K562 (cell line): ENCODE results near the gene RELA. TPM values are rescaled to one million over a fixed set of nuclear protein-coding genes. Genes with fewer than 3 reads are reported as not detected.

ENCODE experiments used
- CTBP1 ChIP-seq: fragments of 450-650 bp; IDR thresholded peaks from 2 replicates; pipeline ENCODE4 v1.6.1; 2016; ENCODE audit warnings: borderline replicate concordance
- FOXK2 ChIP-seq, 2 experiments: fragments of 450-650 bp; IDR thresholded peaks in 1 of 2; conservative IDR thresholded peaks in 1 of 2; 2 replicates each; pipeline ENCODE4 v1.6.1; 2016; ENCODE audit warnings: low read depth in 2 of 2, mild to moderate bottlenecking in 1 of 2
- FOXM1 ChIP-seq, 2 experiments: fragments of 450-650 bp in 1 of 2; sonication (generic) in 1 of 2; formaldehyde crosslinking in 1 of 2; IDR thresholded peaks; 2 replicates each; pipeline versions ENCODE4 v1.6.1 to v1.9.0; 2017 to 2022; ENCODE audit warnings: low read depth in 2 of 2, mild to moderate bottlenecking in 2 of 2, missing genetic modification reagents in 1 of 2, moderate library complexity in 1 of 2
- HDAC2 ChIP-seq: fragments of 450-650 bp; IDR thresholded peaks from 2 replicates; pipeline ENCODE4 v1.6.1; 2016; ENCODE audit warnings: mild to moderate bottlenecking
- PHB ChIP-seq: fragments of 250-450 bp; sonication (Bioruptor Pico); IDR thresholded peaks from 2 replicates; pipeline ENCODE4 v1.5.0; 2021
- SMAD1 ChIP-seq: fragments of 150-350 bp; IDR thresholded peaks from 2 replicates; pipeline ENCODE4 v1.6.1; 2014; ENCODE audit warnings: low read length, low read depth; ENCODE audit not compliant: partially characterized antibody
- SMAD3 ChIP-seq: fragments of 450-650 bp; formaldehyde crosslinking; conservative IDR thresholded peaks from 2 replicates; pipeline ENCODE4 v1.4.0; 2020; ENCODE audit warnings: mild to moderate bottlenecking
- ZC3H4 ChIP-seq: sonication (generic); formaldehyde crosslinking; IDR thresholded peaks from 2 replicates; pipeline ENCODE4 v1.9.0; 2021; ENCODE audit warnings: missing genetic modification reagents, borderline replicate concordance
- polyA plus RNA-seq, 8 experiments: library from polyadenylated mRNA; depleted of rRNA in 4 of 8; stranded (reverse) in 5 of 8; unstranded in 3 of 8; fragments of >200 nt; fragmentation: Nextera tagmentation in 2 of 8; fragmentation: Illumina TruSeq in 1 of 8; extraction: Ambion mirVana in 2 of 8; extraction: Trizol in 1 of 8; gene quantifications; 2 replicates each; pipeline versions ENCODE4 v1.2.1 to v1.2.3, GENCODE V29; 2011 to 2014; ENCODE audit warnings: inconsistent platforms in 1 of 8, missing spikeins in 1 of 8
- total RNA-seq, 7 experiments: library from RNA; depleted of rRNA in 6 of 7; stranded (reverse); fragments of >200 nt in 6 of 7; fragmentation: Illumina TruSeq in 2 of 7; extraction: Trizol in 2 of 7; gene quantifications; 2 replicates each; pipeline versions ENCODE4 v1.2.1 to v1.2.3, GENCODE V29; 2011 to 2021; ENCODE audit warnings: low replicate concordance in 1 of 7
- TF ChIP-seq, protein P1 (sequence below), 2 experiments: fragments of 450-650 bp; formaldehyde crosslinking in 1 of 2; IDR thresholded peaks; 2 replicates each; pipeline versions ENCODE4 v1.4.0 to v1.6.1; 2014 to 2020; ENCODE audit warnings: mild to moderate bottlenecking in 2 of 2, borderline replicate concordance in 1 of 2, low read depth in 1 of 2
- TF ChIP-seq, protein P2 (sequence below): fragments of 250-450 bp; sonication (Bioruptor Pico); IDR thresholded peaks from 2 replicates; pipeline ENCODE4 v1.5.1; 2021; ENCODE audit warnings: mild to moderate bottlenecking
- TF ChIP-seq, protein P3 (sequence below): fragments of 250-450 bp; sonication (Bioruptor Pico); IDR thresholded peaks from 2 replicates; pipeline ENCODE4 v1.5.0; 2022; ENCODE audit warnings: mild to moderate bottlenecking
- TF ChIP-seq, protein P4 (sequence below): fragments of 450-650 bp; IDR thresholded peaks from 2 replicates; pipeline ENCODE4 v1.6.1; 2016; ENCODE audit warnings: borderline replicate concordance

Gene RELA
- total and polyA plus RNA-seq, 9 of the 15 experiments (the other 6 are each of a cell fraction or from before 2014, with no cell fraction given): 6.0 to 67.4 (median 20.6) TPM

DNA sequence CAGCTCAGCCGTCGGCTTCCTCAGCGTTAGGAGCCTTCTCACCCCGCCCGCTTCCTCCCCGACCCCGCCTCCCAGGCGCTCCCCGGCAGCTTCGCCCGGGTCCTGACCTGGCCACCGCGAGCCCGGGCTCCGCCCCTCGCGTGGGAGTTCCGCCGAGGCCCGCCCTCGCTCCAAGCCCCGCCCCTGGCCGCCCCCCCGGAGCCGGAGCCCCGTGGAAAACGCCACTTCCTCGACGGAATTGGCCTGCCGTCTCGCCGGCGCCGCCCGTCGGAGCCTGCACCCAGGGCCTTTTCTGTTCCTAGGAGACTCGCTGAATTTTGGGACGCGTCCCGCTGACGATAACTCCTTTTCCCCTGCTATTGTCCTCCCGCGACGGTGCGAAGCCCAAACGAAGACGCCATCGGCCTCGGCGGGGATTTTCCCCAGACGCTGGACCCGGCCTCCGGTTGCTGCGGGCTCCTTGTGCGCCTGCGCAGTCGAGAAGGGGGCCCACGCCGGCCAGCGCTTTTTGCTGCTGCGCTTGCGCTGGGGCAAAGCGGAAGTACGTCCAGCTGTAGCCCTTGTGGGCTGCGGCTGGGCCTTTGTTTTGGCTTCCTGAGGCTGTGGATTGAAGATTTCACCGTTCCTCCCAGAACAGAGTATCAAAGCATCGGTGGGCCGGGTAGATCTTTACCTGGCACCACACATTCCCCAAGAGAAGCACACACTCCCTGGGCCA lies 10.0 kb downstream of the RELA start (continued):
- TF ChIP-seq, protein P1, sequence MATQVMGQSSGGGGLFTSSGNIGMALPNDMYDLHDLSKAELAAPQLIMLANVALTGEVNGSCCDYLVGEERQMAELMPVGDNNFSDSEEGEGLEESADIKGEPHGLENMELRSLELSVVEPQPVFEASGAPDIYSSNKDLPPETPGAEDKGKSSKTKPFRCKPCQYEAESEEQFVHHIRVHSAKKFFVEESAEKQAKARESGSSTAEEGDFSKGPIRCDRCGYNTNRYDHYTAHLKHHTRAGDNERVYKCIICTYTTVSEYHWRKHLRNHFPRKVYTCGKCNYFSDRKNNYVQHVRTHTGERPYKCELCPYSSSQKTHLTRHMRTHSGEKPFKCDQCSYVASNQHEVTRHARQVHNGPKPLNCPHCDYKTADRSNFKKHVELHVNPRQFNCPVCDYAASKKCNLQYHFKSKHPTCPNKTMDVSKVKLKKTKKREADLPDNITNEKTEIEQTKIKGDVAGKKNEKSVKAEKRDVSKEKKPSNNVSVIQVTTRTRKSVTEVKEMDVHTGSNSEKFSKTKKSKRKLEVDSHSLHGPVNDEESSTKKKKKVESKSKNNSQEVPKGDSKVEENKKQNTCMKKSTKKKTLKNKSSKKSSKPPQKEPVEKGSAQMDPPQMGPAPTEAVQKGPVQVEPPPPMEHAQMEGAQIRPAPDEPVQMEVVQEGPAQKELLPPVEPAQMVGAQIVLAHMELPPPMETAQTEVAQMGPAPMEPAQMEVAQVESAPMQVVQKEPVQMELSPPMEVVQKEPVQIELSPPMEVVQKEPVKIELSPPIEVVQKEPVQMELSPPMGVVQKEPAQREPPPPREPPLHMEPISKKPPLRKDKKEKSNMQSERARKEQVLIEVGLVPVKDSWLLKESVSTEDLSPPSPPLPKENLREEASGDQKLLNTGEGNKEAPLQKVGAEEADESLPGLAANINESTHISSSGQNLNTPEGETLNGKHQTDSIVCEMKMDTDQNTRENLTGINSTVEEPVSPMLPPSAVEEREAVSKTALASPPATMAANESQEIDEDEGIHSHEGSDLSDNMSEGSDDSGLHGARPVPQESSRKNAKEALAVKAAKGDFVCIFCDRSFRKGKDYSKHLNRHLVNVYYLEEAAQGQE (IDR thresholded peaks at IDR 0.05; ENCODE audit: borderline replicate concordance): no peak
- TF ChIP-seq, protein P1 (CRISPR knock-in tag; IDR thresholded peaks at IDR 0.05; ENCODE audit: low read depth): peak; percentile 55; the same call in 1 of the 2 replicates
- TF ChIP-seq, protein P2, sequence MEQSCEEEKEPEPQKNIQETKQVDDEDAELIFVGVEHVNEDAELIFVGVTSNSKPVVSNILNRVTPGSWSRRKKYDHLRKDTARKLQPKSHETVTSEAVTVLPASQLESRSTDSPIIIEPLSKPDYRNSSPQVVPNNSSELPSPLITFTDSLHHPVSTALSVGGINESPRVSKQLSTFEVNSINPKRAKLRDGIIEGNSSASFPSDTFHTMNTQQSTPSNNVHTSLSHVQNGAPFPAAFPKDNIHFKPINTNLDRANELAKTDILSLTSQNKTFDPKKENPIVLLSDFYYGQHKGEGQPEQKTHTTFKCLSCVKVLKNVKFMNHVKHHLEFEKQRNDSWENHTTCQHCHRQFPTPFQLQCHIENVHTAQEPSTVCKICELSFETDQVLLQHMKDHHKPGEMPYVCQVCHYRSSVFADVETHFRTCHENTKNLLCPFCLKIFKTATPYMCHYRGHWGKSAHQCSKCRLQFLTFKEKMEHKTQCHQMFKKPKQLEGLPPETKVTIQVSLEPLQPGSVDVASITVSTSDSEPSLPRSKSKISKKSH: peak; percentile 3; the same call in 1 of the 2 replicates
- peak; percentile 78; the same call in 1 of the 2 replicates for TF ChIP-seq HDAC2
- TF ChIP-seq, protein P3, sequence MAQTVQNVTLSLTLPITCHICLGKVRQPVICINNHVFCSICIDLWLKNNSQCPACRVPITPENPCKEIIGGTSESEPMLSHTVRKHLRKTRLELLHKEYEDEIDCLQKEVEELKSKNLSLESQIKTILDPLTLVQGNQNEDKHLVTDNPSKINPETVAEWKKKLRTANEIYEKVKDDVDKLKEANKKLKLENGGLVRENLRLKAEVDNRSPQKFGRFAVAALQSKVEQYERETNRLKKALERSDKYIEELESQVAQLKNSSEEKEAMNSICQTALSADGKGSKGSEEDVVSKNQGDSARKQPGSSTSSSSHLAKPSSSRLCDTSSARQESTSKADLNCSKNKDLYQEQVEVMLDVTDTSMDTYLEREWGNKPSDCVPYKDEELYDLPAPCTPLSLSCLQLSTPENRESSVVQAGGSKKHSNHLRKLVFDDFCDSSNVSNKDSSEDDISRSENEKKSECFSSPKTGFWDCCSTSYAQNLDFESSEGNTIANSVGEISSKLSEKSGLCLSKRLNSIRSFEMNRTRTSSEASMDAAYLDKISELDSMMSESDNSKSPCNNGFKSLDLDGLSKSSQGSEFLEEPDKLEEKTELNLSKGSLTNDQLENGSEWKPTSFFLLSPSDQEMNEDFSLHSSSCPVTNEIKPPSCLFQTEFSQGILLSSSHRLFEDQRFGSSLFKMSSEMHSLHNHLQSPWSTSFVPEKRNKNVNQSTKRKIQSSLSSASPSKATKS (CRISPR knock-in tag): no peak
- TF ChIP-seq FOXM1 (IDR thresholded peaks at IDR 0.05; ENCODE audit: low read depth): no peak
- no peak for TF ChIP-seq FOXM1 (CRISPR knock-in tag; IDR thresholded peaks at IDR 0.05; ENCODE audit: low read depth)
- no peak for TF ChIP-seq PHB (CRISPR knock-in tag)
- TF ChIP-seq FOXK2 (conservative IDR thresholded peaks at IDR 0.05 in 1 of 2, IDR thresholded peaks at IDR 0.05 in 1 of 2; ENCODE audit: low read depth in 2 of 2): peak; percentile 55 to 73; a peak in 2 of 4 replicates
- no peak for TF ChIP-seq ZC3H4
- TF ChIP-seq SMAD3 (CRISPR knock-in tag): 0 out of 2 replicates have a peak, but pooled peaks have one; percentile 15
- TF ChIP-seq CTBP1: peak; percentile 19; the same call in 1 of the 2 replicates
- TF ChIP-seq SMAD1: peak; percentile 31
- TF ChIP-seq, protein P4, sequence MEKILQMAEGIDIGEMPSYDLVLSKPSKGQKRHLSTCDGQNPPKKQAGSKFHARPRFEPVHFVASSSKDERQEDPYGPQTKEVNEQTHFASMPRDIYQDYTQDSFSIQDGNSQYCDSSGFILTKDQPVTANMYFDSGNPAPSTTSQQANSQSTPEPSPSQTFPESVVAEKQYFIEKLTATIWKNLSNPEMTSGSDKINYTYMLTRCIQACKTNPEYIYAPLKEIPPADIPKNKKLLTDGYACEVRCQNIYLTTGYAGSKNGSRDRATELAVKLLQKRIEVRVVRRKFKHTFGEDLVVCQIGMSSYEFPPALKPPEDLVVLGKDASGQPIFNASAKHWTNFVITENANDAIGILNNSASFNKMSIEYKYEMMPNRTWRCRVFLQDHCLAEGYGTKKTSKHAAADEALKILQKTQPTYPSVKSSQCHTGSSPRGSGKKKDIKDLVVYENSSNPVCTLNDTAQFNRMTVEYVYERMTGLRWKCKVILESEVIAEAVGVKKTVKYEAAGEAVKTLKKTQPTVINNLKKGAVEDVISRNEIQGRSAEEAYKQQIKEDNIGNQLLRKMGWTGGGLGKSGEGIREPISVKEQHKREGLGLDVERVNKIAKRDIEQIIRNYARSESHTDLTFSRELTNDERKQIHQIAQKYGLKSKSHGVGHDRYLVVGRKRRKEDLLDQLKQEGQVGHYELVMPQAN: peak; percentile 69
